ENCODE measurements around the gene PRPF40A. TPM values are rescaled to one million over a fixed set of nuclear protein-coding genes. Genes with fewer than 3 reads are reported as not detected.

Gene PRPF40A
- total and polyA plus RNA-seq, 2 of the 13 experiments (the other 11 are each of a cell fraction or from before 2014, with no cell fraction given), result 146 to 207 TPM

DNA sequence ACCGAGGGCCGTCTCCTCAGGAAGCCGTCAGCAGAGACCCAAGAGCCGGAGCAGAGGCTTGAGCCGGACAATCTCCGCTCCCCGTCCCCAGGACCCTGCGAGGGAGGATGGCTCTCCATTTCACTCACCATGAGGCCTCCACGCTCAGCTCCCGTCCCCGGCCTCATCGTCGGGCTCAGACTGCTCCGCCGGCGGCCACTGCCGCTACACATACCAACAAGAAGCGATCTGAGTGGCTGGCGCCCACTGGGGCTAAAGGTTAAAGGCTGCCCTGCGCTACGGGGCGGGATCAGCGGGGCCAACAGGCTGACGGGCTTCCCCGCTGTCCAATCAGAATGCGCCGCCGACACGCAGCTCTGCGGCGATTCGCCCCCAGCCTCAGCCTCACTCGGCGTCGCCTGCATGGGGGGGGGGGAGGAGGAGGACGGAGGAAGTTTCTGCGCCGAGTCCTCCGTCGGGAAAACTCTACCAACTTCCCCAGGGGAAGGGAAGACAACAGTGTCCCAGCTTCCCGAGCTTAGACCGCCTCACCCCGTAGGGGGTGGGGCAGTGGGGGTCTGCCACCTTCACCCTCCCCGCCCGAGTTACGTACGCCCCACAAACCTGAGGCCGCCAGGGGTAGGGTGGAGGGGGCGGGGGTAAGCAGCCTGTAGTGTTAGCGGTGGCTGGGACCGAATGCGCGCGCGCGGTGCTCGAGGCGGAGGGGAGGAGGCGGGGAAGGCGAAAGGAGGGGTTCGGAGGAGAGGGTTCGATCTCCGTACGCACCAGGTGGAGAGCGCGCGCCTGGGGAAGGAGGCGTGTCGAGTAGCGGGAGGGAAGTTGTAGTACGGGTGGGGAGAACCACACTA, at the start of gene PRPF40A (continued):
- TF ChIP-seq, protein P1, sequence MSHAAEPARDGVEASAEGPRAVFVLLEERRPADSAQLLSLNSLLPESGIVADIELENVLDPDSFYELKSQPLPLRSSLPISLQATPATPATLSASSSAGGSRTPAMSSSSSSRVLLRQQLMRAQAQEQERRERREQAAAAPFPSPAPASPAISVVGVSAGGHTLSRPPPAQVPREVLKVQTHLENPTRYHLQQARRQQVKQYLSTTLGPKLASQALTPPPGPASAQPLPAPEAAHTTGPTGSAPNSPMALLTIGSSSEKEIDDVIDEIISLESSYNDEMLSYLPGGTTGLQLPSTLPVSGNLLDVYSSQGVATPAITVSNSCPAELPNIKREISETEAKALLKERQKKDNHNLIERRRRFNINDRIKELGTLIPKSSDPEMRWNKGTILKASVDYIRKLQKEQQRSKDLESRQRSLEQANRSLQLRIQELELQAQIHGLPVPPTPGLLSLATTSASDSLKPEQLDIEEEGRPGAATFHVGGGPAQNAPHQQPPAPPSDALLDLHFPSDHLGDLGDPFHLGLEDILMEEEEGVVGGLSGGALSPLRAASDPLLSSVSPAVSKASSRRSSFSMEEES (CRISPR knock-in tag; IDR thresholded peaks at IDR 0.05), result peak; percentile 41; the same call in 1 of the 2 replicates
- TF ChIP-seq MBD4 (IDR thresholded peaks at IDR 0.05; ENCODE audit: borderline replicate concordance, low read length) (no peak), SP2 (CRISPR knock-in tag; IDR thresholded peaks at IDR 0.05) (peak; percentile 100), BRCA1 (CRISPR knock-in tag; IDR thresholded peaks at IDR 0.05) (no peak), CCDC6 (CRISPR knock-in tag; IDR thresholded peaks at IDR 0.05) (no peak), ZNF207 (IDR thresholded peaks at IDR 0.05; ENCODE audit: borderline replicate concordance) (no peak), ZNF772 (CRISPR knock-in tag; IDR thresholded peaks at IDR 0.05) (peak; percentile 44; the same call in 1 of the 2 replicates), NFYC (CRISPR knock-in tag; IDR thresholded peaks at IDR 0.05) (peak; percentile 98), TRIM24 (CRISPR knock-in tag; IDR thresholded peaks at IDR 0.05) (no peak), SOX5 (CRISPR knock-in tag; IDR thresholded peaks at IDR 0.05; ENCODE audit: borderline replicate concordance) (peak; percentile 12; the same call in 1 of the 2 replicates), SRY (CRISPR knock-in tag; IDR thresholded peaks at IDR 0.05) (peak; percentile 97), SRF (IDR thresholded peaks at IDR 0.05; ENCODE audit: low read depth, low read length) (no peak), ZNF777 (CRISPR knock-in tag; IDR thresholded peaks at IDR 0.05) (no peak), ZIK1 (CRISPR knock-in tag; IDR thresholded peaks at IDR 0.05; ENCODE audit: borderline replicate concordance, low read depth) (no peak; the same call in 1 of the 2 replicates), ZNF3 (CRISPR knock-in tag; IDR thresholded peaks at IDR 0.05) (no peak), FOXM1 (CRISPR knock-in tag; IDR thresholded peaks at IDR 0.05) (no peak), FOXK1 (CRISPR knock-in tag; IDR thresholded peaks at IDR 0.05; ENCODE audit: borderline replicate concordance, low read depth) (peak; percentile 84), NR2F6 (IDR thresholded peaks at IDR 0.05) (peak; percentile 90), NR2F6 (CRISPR knock-in tag; IDR thresholded peaks at IDR 0.05) (peak; percentile 88), CBFB (CRISPR knock-in tag; IDR thresholded peaks at IDR 0.05) (peak; percentile 76; the same call in 1 of the 2 replicates)
- TF ChIP-seq, protein P2, sequence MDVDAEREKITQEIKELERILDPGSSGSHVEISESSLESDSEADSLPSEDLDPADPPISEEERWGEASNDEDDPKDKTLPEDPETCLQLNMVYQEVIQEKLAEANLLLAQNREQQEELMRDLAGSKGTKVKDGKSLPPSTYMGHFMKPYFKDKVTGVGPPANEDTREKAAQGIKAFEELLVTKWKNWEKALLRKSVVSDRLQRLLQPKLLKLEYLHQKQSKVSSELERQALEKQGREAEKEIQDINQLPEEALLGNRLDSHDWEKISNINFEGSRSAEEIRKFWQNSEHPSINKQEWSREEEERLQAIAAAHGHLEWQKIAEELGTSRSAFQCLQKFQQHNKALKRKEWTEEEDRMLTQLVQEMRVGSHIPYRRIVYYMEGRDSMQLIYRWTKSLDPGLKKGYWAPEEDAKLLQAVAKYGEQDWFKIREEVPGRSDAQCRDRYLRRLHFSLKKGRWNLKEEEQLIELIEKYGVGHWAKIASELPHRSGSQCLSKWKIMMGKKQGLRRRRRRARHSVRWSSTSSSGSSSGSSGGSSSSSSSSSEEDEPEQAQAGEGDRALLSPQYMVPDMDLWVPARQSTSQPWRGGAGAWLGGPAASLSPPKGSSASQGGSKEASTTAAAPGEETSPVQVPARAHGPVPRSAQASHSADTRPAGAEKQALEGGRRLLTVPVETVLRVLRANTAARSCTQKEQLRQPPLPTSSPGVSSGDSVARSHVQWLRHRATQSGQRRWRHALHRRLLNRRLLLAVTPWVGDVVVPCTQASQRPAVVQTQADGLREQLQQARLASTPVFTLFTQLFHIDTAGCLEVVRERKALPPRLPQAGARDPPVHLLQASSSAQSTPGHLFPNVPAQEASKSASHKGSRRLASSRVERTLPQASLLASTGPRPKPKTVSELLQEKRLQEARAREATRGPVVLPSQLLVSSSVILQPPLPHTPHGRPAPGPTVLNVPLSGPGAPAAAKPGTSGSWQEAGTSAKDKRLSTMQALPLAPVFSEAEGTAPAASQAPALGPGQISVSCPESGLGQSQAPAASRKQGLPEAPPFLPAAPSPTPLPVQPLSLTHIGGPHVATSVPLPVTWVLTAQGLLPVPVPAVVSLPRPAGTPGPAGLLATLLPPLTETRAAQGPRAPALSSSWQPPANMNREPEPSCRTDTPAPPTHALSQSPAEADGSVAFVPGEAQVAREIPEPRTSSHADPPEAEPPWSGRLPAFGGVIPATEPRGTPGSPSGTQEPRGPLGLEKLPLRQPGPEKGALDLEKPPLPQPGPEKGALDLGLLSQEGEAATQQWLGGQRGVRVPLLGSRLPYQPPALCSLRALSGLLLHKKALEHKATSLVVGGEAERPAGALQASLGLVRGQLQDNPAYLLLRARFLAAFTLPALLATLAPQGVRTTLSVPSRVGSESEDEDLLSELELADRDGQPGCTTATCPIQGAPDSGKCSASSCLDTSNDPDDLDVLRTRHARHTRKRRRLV (CRISPR knock-in tag; IDR thresholded peaks at IDR 0.05), result no peak
- TF ChIP-seq, protein P3, sequence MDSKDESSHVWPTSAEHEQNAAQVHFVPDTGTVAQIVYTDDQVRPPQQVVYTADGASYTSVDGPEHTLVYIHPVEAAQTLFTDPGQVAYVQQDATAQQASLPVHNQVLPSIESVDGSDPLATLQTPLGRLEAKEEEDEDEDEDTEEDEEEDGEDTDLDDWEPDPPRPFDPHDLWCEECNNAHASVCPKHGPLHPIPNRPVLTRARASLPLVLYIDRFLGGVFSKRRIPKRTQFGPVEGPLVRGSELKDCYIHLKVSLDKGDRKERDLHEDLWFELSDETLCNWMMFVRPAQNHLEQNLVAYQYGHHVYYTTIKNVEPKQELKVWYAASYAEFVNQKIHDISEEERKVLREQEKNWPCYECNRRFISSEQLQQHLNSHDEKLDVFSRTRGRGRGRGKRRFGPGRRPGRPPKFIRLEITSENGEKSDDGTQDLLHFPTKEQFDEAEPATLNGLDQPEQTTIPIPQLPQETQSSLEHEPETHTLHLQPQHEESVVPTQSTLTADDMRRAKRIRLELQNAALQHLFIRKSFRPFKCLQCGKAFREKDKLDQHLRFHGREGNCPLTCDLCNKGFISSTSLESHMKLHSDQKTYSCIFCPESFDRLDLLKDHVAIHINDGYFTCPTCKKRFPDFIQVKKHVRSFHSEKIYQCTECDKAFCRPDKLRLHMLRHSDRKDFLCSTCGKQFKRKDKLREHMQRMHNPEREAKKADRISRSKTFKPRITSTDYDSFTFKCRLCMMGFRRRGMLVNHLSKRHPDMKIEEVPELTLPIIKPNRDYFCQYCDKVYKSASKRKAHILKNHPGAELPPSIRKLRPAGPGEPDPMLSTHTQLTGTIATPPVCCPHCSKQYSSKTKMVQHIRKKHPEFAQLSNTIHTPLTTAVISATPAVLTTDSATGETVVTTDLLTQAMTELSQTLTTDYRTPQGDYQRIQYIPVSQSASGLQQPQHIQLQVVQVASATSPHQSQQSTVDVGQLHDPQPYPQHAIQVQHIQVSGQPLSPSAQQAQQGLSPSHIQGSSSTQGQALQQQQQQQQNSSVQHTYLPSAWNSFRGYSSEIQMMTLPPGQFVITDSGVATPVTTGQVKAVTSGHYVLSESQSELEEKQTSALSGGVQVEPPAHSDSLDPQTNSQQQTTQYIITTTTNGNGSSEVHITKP (CRISPR knock-in tag; IDR thresholded peaks at IDR 0.05; ENCODE audit: low read depth), result peak; percentile 50; the same call in 1 of the 2 replicates

All from HepG2 (cell line).